Measurements from ENCODE around the gene NFIC. TPM values are rescaled to one million over a fixed set of nuclear protein-coding genes. Genes with fewer than 3 reads are reported as not detected.

The NFIC gene
- total and polyA plus RNA-seq, 10 of the 15 experiments (the other 5 are each of a cell fraction or from before 2014, with no cell fraction given) = 0.71 to 53.5 (median 10.2) TPM

DNA sequence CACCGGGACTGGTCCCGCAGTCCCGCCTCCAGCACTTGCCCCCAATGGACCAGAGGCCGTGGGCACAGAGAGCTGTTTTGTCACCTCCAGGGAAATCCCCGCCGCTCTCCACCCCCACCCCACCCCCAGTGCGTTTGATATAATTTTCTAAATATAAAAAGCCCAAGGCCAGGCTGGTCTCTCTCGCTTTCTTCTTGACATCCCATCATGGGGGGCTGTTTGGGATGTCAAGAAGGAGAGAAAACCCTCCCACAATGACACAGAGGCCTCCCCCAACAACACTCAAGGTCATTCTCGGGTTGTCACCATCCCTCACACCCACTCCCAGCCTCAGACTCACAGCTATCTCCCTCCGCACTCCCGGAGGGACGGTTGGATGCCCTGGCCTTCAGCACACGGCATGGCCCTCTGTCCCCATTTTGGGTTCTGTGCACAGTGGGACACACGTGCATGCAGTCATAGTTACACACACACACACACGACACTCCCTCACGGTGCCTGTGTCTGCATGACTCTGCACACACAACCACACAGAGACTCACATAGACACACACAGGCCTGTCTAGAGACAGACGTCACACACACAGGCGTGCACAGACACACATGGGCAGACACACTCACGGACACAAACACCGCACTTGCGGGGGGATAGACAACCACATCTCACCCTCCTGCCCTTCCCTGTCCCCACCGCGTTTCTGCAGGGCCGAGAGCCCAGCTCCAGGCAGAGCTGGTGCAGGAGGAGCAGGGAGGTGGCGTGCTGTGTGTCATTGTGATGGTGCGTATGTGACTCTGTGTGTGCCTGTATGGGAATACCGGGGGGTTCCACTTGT lies 4.8 kb upstream of the NFIC start (continued):
- TF ChIP-seq NFIC (IDR thresholded peaks at IDR 0.05; ENCODE audit: low read depth, low read length) (no peak), SUZ12 (IDR thresholded peaks at IDR 0.05; ENCODE audit: unreplicated experiment) (no peak), KAT2A (conservative IDR thresholded peaks at IDR 0.05; ENCODE audit: control insufficient read depth, low read depth, low read length) (no peak), NR2F1 (conservative IDR thresholded peaks at IDR 0.05) (no peak), RCOR1 (conservative IDR thresholded peaks at IDR 0.05; ENCODE audit: low read depth, low read length) (no peak), BCL11A (IDR thresholded peaks at IDR 0.05; ENCODE audit: low read depth, low read length) (no peak), PAX5 (IDR thresholded peaks at IDR 0.05; ENCODE audit: borderline replicate concordance, low read depth, low read length) (0 out of 2 replicates have a peak, but pooled peaks have one; percentile 10), MYC (IDR thresholded peaks at IDR 0.05; ENCODE audit: insufficient read depth, insufficient read length, insufficient replicate concordance, low read length, severe bottlenecking) (no peak), SREBF1 (IDR thresholded peaks at IDR 0.05; ENCODE audit: low read length) (no peak), CHD4 (IDR thresholded peaks at IDR 0.05) (no peak), RUNX3 (IDR thresholded peaks at IDR 0.05; ENCODE audit: low read length) (0 out of 2 replicates have a peak, but pooled peaks have one; percentile 0)
- TF ChIP-seq, protein P1, sequence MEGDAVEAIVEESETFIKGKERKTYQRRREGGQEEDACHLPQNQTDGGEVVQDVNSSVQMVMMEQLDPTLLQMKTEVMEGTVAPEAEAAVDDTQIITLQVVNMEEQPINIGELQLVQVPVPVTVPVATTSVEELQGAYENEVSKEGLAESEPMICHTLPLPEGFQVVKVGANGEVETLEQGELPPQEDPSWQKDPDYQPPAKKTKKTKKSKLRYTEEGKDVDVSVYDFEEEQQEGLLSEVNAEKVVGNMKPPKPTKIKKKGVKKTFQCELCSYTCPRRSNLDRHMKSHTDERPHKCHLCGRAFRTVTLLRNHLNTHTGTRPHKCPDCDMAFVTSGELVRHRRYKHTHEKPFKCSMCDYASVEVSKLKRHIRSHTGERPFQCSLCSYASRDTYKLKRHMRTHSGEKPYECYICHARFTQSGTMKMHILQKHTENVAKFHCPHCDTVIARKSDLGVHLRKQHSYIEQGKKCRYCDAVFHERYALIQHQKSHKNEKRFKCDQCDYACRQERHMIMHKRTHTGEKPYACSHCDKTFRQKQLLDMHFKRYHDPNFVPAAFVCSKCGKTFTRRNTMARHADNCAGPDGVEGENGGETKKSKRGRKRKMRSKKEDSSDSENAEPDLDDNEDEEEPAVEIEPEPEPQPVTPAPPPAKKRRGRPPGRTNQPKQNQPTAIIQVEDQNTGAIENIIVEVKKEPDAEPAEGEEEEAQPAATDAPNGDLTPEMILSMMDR (IDR thresholded peaks at IDR 0.05 in 2 of 3, conservative IDR thresholded peaks at IDR 0.05 in 1 of 3; ENCODE audit: control insufficient read depth in 2 of 3, extremely low read depth in 1 of 3, insufficient read depth in 1 of 3, low read depth in 3 of 3, low read length in 3 of 3) = no peak
